Esophagus squamous epithelium (tissue), 5 donors: ENCODE results near the gene ZNF777. TPM values are rescaled to one million over a fixed set of nuclear protein-coding genes. Genes with fewer than 3 reads are reported as not detected.

Experiments used
- DNase-seq: peaks from one replicate; lab custom pipeline; 2025; lab: John Stamatoyannopoulos, UW
- H3K27ac ChIP-seq, 4 donors: fragments of 200-600 bp; sonication (generic); one replicate each; pipeline ENCODE4 v1.5.1; 2016 to 2019; ENCODE audit warnings: mild to moderate bottlenecking in 1 of 4
- H3K27me3 ChIP-seq, 4 donors: fragments of 200-600 bp; sonication (generic); 1 replicate in 3 of 4; 2 replicates in 1 of 4; pipeline versions ENCODE4 v1.5.1 to v1.6.0; 2017 to 2021; ENCODE audit warnings: antibody characterized with exemption in 1 of 4
- H3K36me3 ChIP-seq, 3 donors: fragments of 200-600 bp; sonication (generic); one replicate each; pipeline ENCODE4 v1.5.1; 2016 to 2019
- H3K4me1 ChIP-seq, 3 donors: fragments of 200-600 bp; sonication (generic); one replicate each; pipeline ENCODE4 v1.5.1; 2017 to 2019
- H3K4me3 ChIP-seq, 4 donors: fragments of 200-600 bp; sonication (generic); 1 replicate in 3 of 4; 2 replicates in 1 of 4; pipeline ENCODE4 v1.5.1; 2016 to 2019; ENCODE audit warnings: mild to moderate bottlenecking in 2 of 4, moderate library complexity in 1 of 4
- H3K9me3 ChIP-seq, 3 donors: fragments of 200-600 bp; sonication (generic); one replicate each; pipeline ENCODE4 v1.5.1; 2016 to 2019
- CTCF ChIP-seq, 6 experiments: fragments of 450-650 bp in 4 of 6; fragments of 200-600 bp in 2 of 6; sonication (generic) in 2 of 6; IDR thresholded peaks; one replicate each; pipeline ENCODE4 v1.5.1; 2016 to 2019; ENCODE audit warnings: antibody characterized with exemption in 6 of 6, mild to moderate bottlenecking in 4 of 6, moderate library complexity in 4 of 6
- POLR2A ChIP-seq, 4 donors: fragments of 450-650 bp; IDR thresholded peaks; one replicate each; pipeline ENCODE4 v1.6.1; 2017; ENCODE audit warnings: antibody characterized with exemption in 4 of 4, mild to moderate bottlenecking in 4 of 4, moderate library complexity in 3 of 4
- WGBS, 2 donors: methylation state at CpG; one replicate each; pipeline ENCODE4 v1.1.5; 2018; 5-methylcytosine and 5-hydroxymethylcytosine counted together
- intact Hi-C: fragments of 100-400 bp; cut with DNase I; formaldehyde crosslinking; loops from one replicate; pipeline ENCODE4 v1.15.0; 2022
- total RNA-seq, 4 donors: library from RNA; depleted of rRNA; stranded (reverse); fragments of >200 nt; gene quantifications; one replicate each; pipeline ENCODE4 v1.1.0, GENCODE V29; 2016
- donor health status: DM: yes; HTN: yes; CAD: no.

ZNF777 gene
- total RNA-seq, 4 donors from 2014 or later, result 4.6 to 9.7 (median 7.8) TPM

- peaks cover 3 to 8% (median 3%) of the 10 kb centered on the region in 3 donors for H3K4me1 ChIP-seq
- WGBS, 2 donors, result 85 to 90% methylated on average over 11 to 14 of the region's 15 CpGs
- H3K4me3 ChIP-seq, result no peak overlapping the region
- TF ChIP-seq CTCF (IDR thresholded peaks at IDR 0.05) (no peak), POLR2A (IDR thresholded peaks at IDR 0.05) (no peak)
- peaks cover 33 to 92% (median 38%) of the 10 kb centered on the region in 3 donors for H3K36me3 ChIP-seq
- no peak for DNase-seq
- no peaks in the 10 kb centered on the region for H3K27me3 ChIP-seq
- intact Hi-C loops, result no loop called here
- H3K9me3 ChIP-seq, result no peaks in the 10 kb centered on the region
- no peak overlapping the region for H3K27ac ChIP-seq
Observed at GRCh38 chr7:149490083-149490760, 29.4 kb upstream of the ZNF777 start.

- Histone ChIP-seq H3K4me1 (peaks cover 0 to under 1% (median 0%) of the 10 kb centered on the region in 3 donors), H3K36me3 (peaks cover 33 to 96% (median 38%) of the 10 kb centered on the region in 3 donors), H3K4me3 (no peak overlapping the region), H3K27ac (no peak overlapping the region), H3K27me3 (no peaks in the 10 kb centered on the region), H3K9me3 (no peaks in the 10 kb centered on the region)
- TF ChIP-seq CTCF (IDR thresholded peaks at IDR 0.05) (peak in 1 of 6 experiments; percentile 27), POLR2A (IDR thresholded peaks at IDR 0.05) (no peak)
- no peak for DNase-seq
- WGBS, 2 donors, result 81 to 84% methylated on average over 14 to 15 of the region's 15 CpGs
- intact Hi-C loops, result no loop called here
Observed at GRCh38 chr7:149489391-149490024, 28.6 kb upstream of the ZNF777 start.

GRCh38 chr7:149479568-149479967 lies 18.7 kb upstream of the ZNF777 start:
- TF ChIP-seq CTCF (IDR thresholded peaks at IDR 0.05) (no peak), POLR2A (IDR thresholded peaks at IDR 0.05) (no peak)
- DNase-seq, result no peak
- intact Hi-C loops, result no loop called here
- Histone ChIP-seq H3K36me3 (peaks cover 12 to 74% (median 17%) of the 10 kb centered on the region in 3 donors), H3K27me3 (no peaks in the 10 kb centered on the region), H3K4me3 (no peak overlapping the region), H3K27ac (no peak overlapping the region), H3K9me3 (no peaks in the 10 kb centered on the region), H3K4me1 (no peaks in the 10 kb centered on the region)
- WGBS, 2 donors, result 87 to 96% methylated on average over 1 of the region's 1 CpG

GRCh38 chr7:149478754-149479153 lies 17.9 kb upstream of the ZNF777 start:
- Histone ChIP-seq H3K9me3 (no peaks in the 10 kb centered on the region), H3K27ac (no peak overlapping the region), H3K36me3 (peaks cover 17 to 82% (median 23%) of the 10 kb centered on the region in 3 donors), H3K27me3 (no peaks in the 10 kb centered on the region), H3K4me1 (no peaks in the 10 kb centered on the region), H3K4me3 (no peak overlapping the region)
- intact Hi-C loops, result no loop called here
- 90 to 96% methylated on average over 1 of the region's 1 CpG for WGBS, 2 donors
- DNase-seq, result no peak
- TF ChIP-seq POLR2A (IDR thresholded peaks at IDR 0.05) (no peak), CTCF (IDR thresholded peaks at IDR 0.05) (no peak)
